H1 (cell line): ENCODE results near the gene ADGRA3. TPM values are rescaled to one million over a fixed set of nuclear protein-coding genes. Genes with fewer than 3 reads are reported as not detected.
A peak's percentile ranks its signal among the peaks of the same experiment; 100 is the strongest.

Experiments used
- CTCF ChIA-PET: fragments of 300-600 bp; sonication (Branson Sonifier 250); formaldehyde crosslinking; loops from one replicate; lab custom pipeline; 2021; ENCODE audit not compliant: partially characterized antibody; lab: Charles Lee
- POLR2A ChIA-PET: fragments of 300-600 bp; sonication (Branson Sonifier 250); formaldehyde crosslinking; loops from one replicate; lab custom pipeline; 2021; ENCODE audit warnings: inconsistent platforms; ENCODE audit not compliant: partially characterized antibody; lab: Charles Lee
- DNase-seq, 2 experiments: peaks; one replicate each; pipeline versions ENCODE4 v3.0.0 to v3.0.0-alpha.2; 2010 to 2022; ENCODE audit warnings: low spot score in 2 of 2, low read depth in 1 of 2, mixed read lengths in 1 of 2
- FAIRE-seq: peaks from 2 replicates; lab custom pipeline; 2011; peaks lifted over from hg19 to GRCh38; lab: Jason Lieb, UNC
- H2AFZ ChIP-seq: 2 replicates; pipeline ENCODE4 v1.8.1; 2012; ENCODE audit warnings: low read length, inconsistent platforms
- H2AK5ac ChIP-seq: 2 replicates; pipeline ENCODE4 v1.6.1; 2013; ENCODE audit warnings: low read depth, low read length
- H2BK120ac ChIP-seq: replicated peaks from 2 replicates; pipeline ENCODE3; 2013; ENCODE audit warnings: low read depth, low read length, inconsistent platforms
- H2BK12ac ChIP-seq: 2 replicates; pipeline ENCODE4 v1.6.1; 2013; ENCODE audit warnings: low read depth, low read length
- H2BK15ac ChIP-seq: 2 replicates; pipeline ENCODE4 v1.6.1; 2013; ENCODE audit warnings: low read length
- H2BK20ac ChIP-seq: 2 replicates; pipeline ENCODE4 v1.6.1; 2013; ENCODE audit warnings: low read length
- H2BK5ac ChIP-seq: 2 replicates; pipeline ENCODE4 v1.6.1; 2013; ENCODE audit warnings: low read depth, low read length
- H3K14ac ChIP-seq: 2 replicates; pipeline ENCODE4 v1.6.1; 2013; ENCODE audit warnings: inconsistent platforms; ENCODE audit not compliant: insufficient read length
- H3K18ac ChIP-seq: 2 replicates; pipeline ENCODE4 v1.6.1; 2013; ENCODE audit warnings: low read length; ENCODE audit errors: extremely low read depth
- H3K23ac ChIP-seq: 2 replicates; pipeline ENCODE4 v1.6.1; 2013; ENCODE audit warnings: inconsistent platforms; ENCODE audit not compliant: insufficient read length
- H3K23me2 ChIP-seq: 2 replicates; pipeline ENCODE4 v1.6.1; 2013; ENCODE audit warnings: low read depth, low read length
- H3K27ac ChIP-seq: 2 replicates; pipeline ENCODE4 v1.6.1; 2011; ENCODE audit warnings: low read depth, low read length, inconsistent platforms
- H3K27me3 ChIP-seq, 4 experiments: replicated peaks in 1 of 4; 1 replicate in 1 of 4; 2 replicates in 3 of 4; pipeline versions ENCODE4 v1.6.1 to v1.8.1; 2011 to 2013; ENCODE audit warnings: low read length in 3 of 4, mild to moderate bottlenecking in 3 of 4, inconsistent platforms in 2 of 4, mixed read lengths in 2 of 4, moderate library complexity in 1 of 4; ENCODE audit not compliant: control insufficient read depth in 3 of 4, insufficient read depth in 3 of 4; ENCODE audit errors: extremely low read depth in 1 of 4
- H3K36me3 ChIP-seq, 4 experiments: 2 replicates each; pipeline versions ENCODE4 v1.6.1 to v1.8.1; 2011 to 2013; ENCODE audit warnings: mild to moderate bottlenecking in 4 of 4, low read length in 3 of 4, moderate library complexity in 2 of 4, control low read depth in 1 of 4, inconsistent platforms in 1 of 4; ENCODE audit not compliant: insufficient read depth in 4 of 4, control insufficient read depth in 2 of 4
- H3K4ac ChIP-seq: replicated peaks from 2 replicates; pipeline ENCODE3; 2013; ENCODE audit warnings: low read length, low read depth, mixed read lengths, inconsistent platforms; ENCODE audit not compliant: insufficient read length
- H3K4me1 ChIP-seq, 4 experiments: replicated peaks in 1 of 4; 1 replicate in 1 of 4; 2 replicates in 3 of 4; pipeline versions ENCODE4 v1.6.1 to v1.8.1; 2011 to 2013; ENCODE audit warnings: low read length in 3 of 4, inconsistent platforms in 2 of 4, mixed read lengths in 1 of 4; ENCODE audit not compliant: insufficient read depth in 4 of 4, control insufficient read depth in 3 of 4
- H3K4me2 ChIP-seq, 2 experiments: 2 replicates each; pipeline versions ENCODE4 v1.6.1 to v1.8.1; 2011 to 2013; ENCODE audit warnings: low read depth in 2 of 2, low read length in 2 of 2, control low read depth in 1 of 2, inconsistent platforms in 1 of 2, mild to moderate bottlenecking in 1 of 2; ENCODE audit not compliant: insufficient read depth in 1 of 2
- H3K4me3 ChIP-seq, 4 experiments: fragments of 200-600, 300-600 bp in 1 of 4; sonication (generic), shearing (Covaris generic), sonication (Bioruptor Twin) in 1 of 4; 2 replicates each; pipeline versions ENCODE4 v1.5.1 to v1.8.1; 2011 to 2016; ENCODE audit warnings: low read length in 4 of 4, low read depth in 3 of 4, control low read depth in 2 of 4, inconsistent platforms in 2 of 4, mild to moderate bottlenecking in 2 of 4, mixed read lengths in 1 of 4, moderate library complexity in 1 of 4; ENCODE audit not compliant: insufficient read depth in 2 of 4; ENCODE audit errors: extremely low read depth in 1 of 4
- H3K56ac ChIP-seq: replicated peaks from 2 replicates; pipeline ENCODE3; 2013; ENCODE audit warnings: low read depth, mild to moderate bottlenecking, mixed read lengths, low read length, inconsistent platforms; ENCODE audit not compliant: insufficient read length
- H3K79me1 ChIP-seq: 2 replicates; pipeline ENCODE4 v1.6.1; 2013; ENCODE audit warnings: low read depth, low read length, control low read depth
- H3K79me2 ChIP-seq, 2 experiments: 2 replicates each; pipeline versions ENCODE4 v1.6.1 to v1.8.1; 2012 to 2013; ENCODE audit warnings: low read length in 2 of 2, mild to moderate bottlenecking in 2 of 2, inconsistent platforms in 1 of 2; ENCODE audit not compliant: insufficient read depth in 2 of 2, control insufficient read depth in 1 of 2
- H3K9ac ChIP-seq, 4 experiments: replicated peaks in 1 of 4; 1 replicate in 1 of 4; 2 replicates in 3 of 4; pipeline versions ENCODE4 v1.6.1 to v1.8.1; 2011 to 2013; ENCODE audit warnings: low read depth in 3 of 4, low read length in 3 of 4, control low read depth in 2 of 4, mild to moderate bottlenecking in 2 of 4, moderate library complexity in 2 of 4, inconsistent platforms in 1 of 4; ENCODE audit errors: extremely low read depth in 1 of 4
- H3K9me3 ChIP-seq, 2 experiments: 2 replicates each; pipeline versions ENCODE4 v1.6.1 to v1.8.1; 2012 to 2013; ENCODE audit warnings: mild to moderate bottlenecking in 2 of 2, moderate library complexity in 2 of 2, control low read depth in 1 of 2, inconsistent platforms in 1 of 2, low read depth in 1 of 2, low read length in 1 of 2, mixed read lengths in 1 of 2; ENCODE audit not compliant: insufficient read depth in 2 of 2
- H4K20me1 ChIP-seq, 2 experiments: replicated peaks in 1 of 2; 2 replicates each; pipeline versions ENCODE3 to v1.8.1; 2011 to 2013; ENCODE audit warnings: inconsistent platforms in 2 of 2, low read length in 2 of 2, mild to moderate bottlenecking in 1 of 2; ENCODE audit not compliant: insufficient read depth in 2 of 2, control insufficient read depth in 1 of 2
- H4K5ac ChIP-seq: 2 replicates; pipeline ENCODE4 v1.6.1; 2013; ENCODE audit warnings: low read length, low read depth, mixed read lengths, inconsistent platforms; ENCODE audit not compliant: insufficient read length
- H4K8ac ChIP-seq: 2 replicates; pipeline ENCODE4 v1.8.0; 2013; ENCODE audit warnings: mild to moderate bottlenecking, moderate library complexity, low read length, inconsistent platforms; ENCODE audit not compliant: insufficient read depth; ENCODE audit errors: extremely low read depth
- H4K91ac ChIP-seq: replicated peaks from 2 replicates; pipeline ENCODE3; 2013; ENCODE audit warnings: low read length, mixed read lengths, inconsistent platforms; ENCODE audit not compliant: insufficient read length
- BRCA1 ChIP-seq: IDR thresholded peaks from 2 replicates; pipeline ENCODE4 v1.6.1; 2012; ENCODE audit warnings: low read depth, low read length, improper control_type of control experiment
- CBX8 ChIP-seq: fragments of 300-800, 300-1000 bp; sonication (generic); IDR thresholded peaks from 2 replicates; pipeline ENCODE4 v1.7.1; 2016; ENCODE audit warnings: low read depth, low read length, borderline replicate concordance
- CTBP2 ChIP-seq: IDR thresholded peaks from 2 replicates; pipeline ENCODE4 v1.7.0; 2011; ENCODE audit warnings: borderline replicate concordance, mild to moderate bottlenecking, moderate library complexity, mixed read lengths, low read length; ENCODE audit not compliant: insufficient read depth, insufficient read length
- KDM1A ChIP-seq: fragments of 200-600, 300-600 bp; sonication (generic); IDR thresholded peaks from 2 replicates; pipeline ENCODE4 v1.7.1; 2016; ENCODE audit warnings: mild to moderate bottlenecking, low read length, borderline replicate concordance
- MAFK ChIP-seq: IDR thresholded peaks from 2 replicates; pipeline ENCODE4 v1.6.1; 2012; ENCODE audit warnings: low read depth, mild to moderate bottlenecking, improper control_type of control experiment, low read length
- RXRA ChIP-seq: IDR thresholded peaks from 2 replicates; pipeline ENCODE4 v1.6.1; 2011; ENCODE audit warnings: low read depth, mild to moderate bottlenecking, low read length, moderate library complexity; ENCODE audit not compliant: insufficient read depth
- SIRT6 ChIP-seq: IDR thresholded peaks from one replicate; pipeline ENCODE4 v1.7.1; 2012; ENCODE audit warnings: low read length, inconsistent platforms
- WGBS, 2 experiments: shearing (Covaris generic) in 1 of 2; methylation state at CpG; one replicate each; pipeline versions ENCODE4 v1.1.6 to v1.1.7; 2013 to 2015; ENCODE audit warnings: low lambda C conversion rate in 2 of 2, mixed read lengths in 2 of 2, inconsistent platforms in 1 of 2, low coverage in 1 of 2, missing lambda C conversion rate in 1 of 2; ENCODE audit not compliant: insufficient replicate concordance in 2 of 2, insufficient coverage in 1 of 2, insufficient read length in 1 of 2; ENCODE audit errors: extremely low coverage in 1 of 2, missing lambda C conversion rate in 1 of 2; 5-methylcytosine and 5-hydroxymethylcytosine counted together
- polyA plus RNA-seq, 7 experiments: library from polyadenylated mRNA; depleted of rRNA in 3 of 7; stranded (reverse) in 5 of 7; unstranded in 2 of 7; fragments of >200 nt in 5 of 7; fragments of 200-250 nt in 2 of 7; gene quantifications; 1 replicate in 5 of 7; 2 replicates in 1 of 7; 4 replicates in 1 of 7; pipeline versions ENCODE4 v1.2.1 to v1.2.3, GENCODE V29; 2011 to 2013; ENCODE audit warnings: missing spikeins in 2 of 7, mixed read lengths in 2 of 7
- total RNA-seq: library from RNA; stranded (reverse); fragmentation: NEBNext Ultra II Directional; extraction: Animal tissue kit (Norgen Biotek cat#: 25700); gene quantifications from 2 replicates; pipeline ENCODE4 v1.2.1, GENCODE V29; 2021

Gene ADGRA3
- total and polyA plus RNA-seq, 2 of the 8 experiments (the other 6 are each of a cell fraction or from before 2014, with no cell fraction given): 31.5 to 63.0 TPM

DNA sequence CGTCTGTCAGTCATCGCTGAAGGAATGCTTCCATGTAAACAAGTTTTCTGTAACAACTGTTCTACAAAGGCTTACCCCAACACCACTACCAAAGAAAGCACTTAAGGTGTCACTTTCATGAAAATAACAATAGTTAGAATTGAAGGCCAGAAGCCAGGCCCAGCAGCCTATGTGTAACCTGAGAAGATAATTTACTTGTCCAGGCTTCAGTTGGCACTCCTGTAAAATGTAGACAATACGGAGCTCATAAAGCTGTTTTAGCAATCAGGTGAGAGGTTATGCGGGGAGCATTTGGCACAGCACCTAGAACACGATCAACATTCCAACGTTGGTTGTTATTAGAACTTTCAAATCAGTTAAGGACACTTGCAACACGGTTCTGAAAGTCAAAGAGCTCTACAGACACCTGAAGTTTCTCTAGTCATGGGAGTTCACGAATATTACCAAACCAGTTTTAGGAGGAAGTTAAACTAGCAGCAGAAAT, 15.7 kb downstream of the ADGRA3 start:
- H2BK15ac ChIP-seq: no peak overlapping the region
- H3K79me1 ChIP-seq: peaks cover 7% of the 10 kb centered on the region
- no peak overlapping the region for H2BK20ac ChIP-seq
- no peak overlapping the region for H2AK5ac ChIP-seq
- no peak overlapping the region for H3K9ac ChIP-seq
- no peak overlapping the region for H2BK12ac ChIP-seq
- ChIA-PET CTCF (interaction anchor here (0.8 to 1.1 kb wide), 4 partner anchors 21 to 65 kb away, joined by 3 to 4 read pairs (median 4); no protein-coding TSS in a partner anchor), POLR2A (interaction anchor here (1.2 kb wide), 1 partner anchor 202 kb away, joined by 4 read pairs; no protein-coding TSS in a partner anchor)
- H4K20me1 ChIP-seq: peaks cover 10 to 27% of the 10 kb centered on the region in 2 experiments
- H3K27ac ChIP-seq: no peak overlapping the region
- 0 out of 4 replicates have a peak overlapping the region, but pooled peaks of 1 of the 2 experiments have one; percentile 6 for H3K4me2 ChIP-seq
- WGBS, 2 experiments: 85% methylated on average over 8 of the region's 8 CpGs; no CpG with 5 or more reads in 1 of the 2 experiments
- no peak for TF ChIP-seq SIRT6
- TF ChIP-seq KDM1A: no peak
- TF ChIP-seq BRCA1: no peak
- no peak for TF ChIP-seq CBX8
- no peak for TF ChIP-seq CTBP2
- TF ChIP-seq RXRA: no peak
- no peak for TF ChIP-seq MAFK
- H3K56ac ChIP-seq: no peak overlapping the region
- H3K4me1 ChIP-seq: peaks cover 0 to 23% (median 13%) of the 10 kb centered on the region in 4 experiments; a peak in 4 of 7 replicates
- no peak overlapping the region for H3K14ac ChIP-seq
- H3K4me3 ChIP-seq: no peak overlapping the region; a peak in 1 of 8 replicates
- no peak for DNase-seq
- no peak overlapping the region for H3K23ac ChIP-seq
- H2BK120ac ChIP-seq: no peak overlapping the region
- H3K27me3 ChIP-seq: no peaks in the 10 kb centered on the region
- H3K9me3 ChIP-seq: no peaks in the 10 kb centered on the region
- H3K79me2 ChIP-seq: peaks cover 11 to 32% of the 10 kb centered on the region in 2 experiments
- H3K36me3 ChIP-seq: no peaks in the 10 kb centered on the region
- H2AFZ ChIP-seq: no peak overlapping the region
- no peak overlapping the region for H4K91ac ChIP-seq
- no peak overlapping the region for H4K5ac ChIP-seq
- peaks cover 2% of the 10 kb centered on the region; the same call in 1 of the 2 replicates for H3K23me2 ChIP-seq
- no peak overlapping the region for H3K4ac ChIP-seq
- FAIRE-seq: no peak
- H4K8ac ChIP-seq: no peak overlapping the region
- no peak overlapping the region for H3K18ac ChIP-seq
- 0 out of 2 replicates have a peak overlapping the region, but pooled peaks have one; percentile 5 for H2BK5ac ChIP-seq
